ENCODE data around the gene KRTCAP2. TPM values are rescaled to one million over a fixed set of nuclear protein-coding genes. Genes with fewer than 3 reads are reported as not detected.
"Not testable (repeated sequence)": the region's sequence is repeated elsewhere in the genome, so short reads cannot be mapped to it uniquely, and the experiment has no call there.

The KRTCAP2 gene
- total RNA-seq, 1 experiment from 2014 or later = 179 TPM

- Histone ChIP-seq H3K4me1 (ENCODE audit: insufficient read depth, low read length, poor library complexity, severe bottlenecking) (peaks cover 22% of the 10 kb centered on the region), H3K36me3 (ENCODE audit: insufficient read depth, low read length, poor library complexity, severe bottlenecking) (peaks cover 10% of the 10 kb centered on the region), H3K27me3 (replicated peaks; ENCODE audit: insufficient read depth, low read depth, low read length, poor library complexity) (no peaks in the 10 kb centered on the region), H3K9me3 (ENCODE audit: low read depth, low read length, poor library complexity, severe bottlenecking) (no peaks in the 10 kb centered on the region), H3K4me3 (ENCODE audit: low read depth, low read length, poor library complexity, severe bottlenecking) (no peak overlapping the region), H3K27ac (ENCODE audit: low read depth, low read length, poor library complexity, severe bottlenecking) (no peak overlapping the region)
- TF ChIP-seq CTCF (conservative IDR thresholded peaks at IDR 0.05; ENCODE audit: low read depth, low read length) (no peak), EZH2 (IDR thresholded peaks at IDR 0.05; ENCODE audit: borderline replicate concordance, low read depth, low read length, poor library complexity, severe bottlenecking) (no peak)
- ChIA-PET POLR2A (ENCODE audit: low non-redundant PET) (no interaction called here), CTCF (interaction anchor here (0.6 to 2.7 kb wide), 8 partner anchors 11 to 131 kb away, joined by 3 to 39 read pairs (median 6); partner anchors contain the start of genes KRTCAP2 and TRIM46)
- DNase-seq (ENCODE audit: low spot score) = no peak
- intact Hi-C loops (cut with micrococcal nuclease; ENCODE audit: unreplicated experiment) = no loop called here
- BruUV-seq (replicated peaks) = no TSS peak
Measured at GRCh38 chr1:155192346-155193274, 19.5 kb upstream of the KRTCAP2 start.

- no peaks in the 10 kb centered on the region for H3K9me3 ChIP-seq (ENCODE audit: low read depth, low read length, poor library complexity, severe bottlenecking)
- TF ChIP-seq CTCF (conservative IDR thresholded peaks at IDR 0.05; ENCODE audit: low read depth, low read length) = no peak
- TF ChIP-seq EZH2 (IDR thresholded peaks at IDR 0.05; ENCODE audit: borderline replicate concordance, low read depth, low read length, poor library complexity, severe bottlenecking) = no peak
- intact Hi-C loops (cut with micrococcal nuclease; ENCODE audit: unreplicated experiment) = no loop called here
Measured at GRCh38 chr1:155191904-155192303, 18.8 kb upstream of the KRTCAP2 start.

GRCh38 chr1:155189926-155190325 is 16.8 kb upstream of the KRTCAP2 start:
- H3K4me3 ChIP-seq (ENCODE audit: low read depth, low read length, poor library complexity, severe bottlenecking); H3K27me3 ChIP-seq (replicated peaks; ENCODE audit: insufficient read depth, low read depth, low read length, poor library complexity); DNase-seq (ENCODE audit: low spot score); H3K9me3 ChIP-seq (ENCODE audit: low read depth, low read length, poor library complexity, severe bottlenecking); POLR2A ChIA-PET (ENCODE audit: low non-redundant PET); intact Hi-C loops (cut with micrococcal nuclease; ENCODE audit: unreplicated experiment); H3K36me3 ChIP-seq (ENCODE audit: insufficient read depth, low read length, poor library complexity, severe bottlenecking); CTCF ChIA-PET; BruUV-seq (replicated peaks); H3K27ac ChIP-seq (ENCODE audit: low read depth, low read length, poor library complexity, severe bottlenecking): not testable (repeated sequence)
- peaks cover 15% of the 10 kb centered on the region for H3K4me1 ChIP-seq (ENCODE audit: insufficient read depth, low read length, poor library complexity, severe bottlenecking)

More at GRCh38 chr1:155191904-155192303, 18.8 kb upstream of the KRTCAP2 start:
- no peak for DNase-seq (ENCODE audit: low spot score)
- Histone ChIP-seq H3K27me3 (replicated peaks; ENCODE audit: insufficient read depth, low read depth, low read length, poor library complexity) (no peaks in the 10 kb centered on the region), H3K36me3 (ENCODE audit: insufficient read depth, low read length, poor library complexity, severe bottlenecking) (peaks cover 3% of the 10 kb centered on the region), H3K4me1 (ENCODE audit: insufficient read depth, low read length, poor library complexity, severe bottlenecking) (peaks cover 22% of the 10 kb centered on the region), H3K27ac (ENCODE audit: low read depth, low read length, poor library complexity, severe bottlenecking) (no peak overlapping the region), H3K4me3 (ENCODE audit: low read depth, low read length, poor library complexity, severe bottlenecking) (no peak overlapping the region)
- POLR2A ChIA-PET (ENCODE audit: low non-redundant PET) = no interaction called here
- CTCF ChIA-PET = interaction anchor here (0.6 kb wide), 1 partner anchor 102 kb away, joined by 4 read pairs; no protein-coding TSS in a partner anchor
- BruUV-seq (replicated peaks) = no TSS peak

All from A673 (cell line).